Measurements from ENCODE around the gene MASP1. TPM values are rescaled to one million over a fixed set of nuclear protein-coding genes. Genes with fewer than 3 reads are reported as not detected.

Gene MASP1
- total RNA-seq, 1 experiment from 2014 or later, result 1.0 TPM

GRCh38 chr3:187210091-187210490, 81.4 kb downstream of the MASP1 start:
- H3K27ac Mint-ChIP-seq, result peak overlapping the region in 2 of 3 experiments; percentile 15 to 20; a peak in 2 of 7 replicates
- H3K27me3 Mint-ChIP-seq (ENCODE audit: low read depth), result peaks cover 4% of the 10 kb centered on the region

More at GRCh38 chr3:187210091-187210490, 81.4 kb downstream of the MASP1 start:
- Histone ChIP-seq H3K9ac (ENCODE audit: extremely low read depth, insufficient read length, low read length) (no peak overlapping the region), H2BK15ac (ENCODE audit: low read depth, low read length) (no peak overlapping the region), H3K23me2 (ENCODE audit: insufficient read length, low read depth, low read length, poor library complexity, severe bottlenecking) (no peaks in the 10 kb centered on the region), H2BK5ac (ENCODE audit: insufficient read length, low read length) (no peak overlapping the region), H3K14ac (ENCODE audit: insufficient read depth, low read length) (no peak overlapping the region), H3K27ac (ENCODE audit: insufficient read length, low read depth, low read length) (peak overlapping the region; percentile 8), H3K4ac (ENCODE audit: low read depth, low read length) (no peak overlapping the region), H4K91ac (ENCODE audit: insufficient read length, low read depth, low read length) (no peak overlapping the region), H2AK5ac (ENCODE audit: insufficient read length, low read length) (no peak overlapping the region), H2BK12ac (ENCODE audit: insufficient read length, low read depth, low read length) (no peak overlapping the region), H3K18ac (ENCODE audit: insufficient read length, low read depth, low read length) (no peak overlapping the region), H2BK120ac (ENCODE audit: low read depth, low read length, poor library complexity, severe bottlenecking) (no peak overlapping the region), H3K9me3 (ENCODE audit: control insufficient read depth, low read depth, low read length) (peaks cover 23% of the 10 kb centered on the region), H3K27me3 (ENCODE audit: insufficient read depth, low read length) (no peaks in the 10 kb centered on the region), H2AFZ (ENCODE audit: low read length) (no peak overlapping the region), H4K20me1 (ENCODE audit: control insufficient read depth, insufficient read depth, insufficient read length) (no peaks in the 10 kb centered on the region), H3K4me1 (ENCODE audit: insufficient read depth, low read length) (peaks cover 8% of the 10 kb centered on the region; the same call in 1 of the 2 replicates), H3T11ph (ENCODE audit: low read length) (no peak overlapping the region), H4K5ac (ENCODE audit: insufficient read length, low read depth, low read length) (no peak overlapping the region), H3K79me1 (ENCODE audit: insufficient read depth, low read depth, low read length, poor library complexity, severe bottlenecking) (no peaks in the 10 kb centered on the region), H4K8ac (replicated peaks; ENCODE audit: insufficient read length, low read depth, low read length) (no peak overlapping the region), H3K4me2 (ENCODE audit: insufficient read depth, insufficient read length, low read length) (no peak overlapping the region), H2BK20ac (ENCODE audit: low read depth, low read length, poor library complexity, severe bottlenecking) (no peak overlapping the region), H3K79me2 (ENCODE audit: insufficient read depth, low read length) (no peaks in the 10 kb centered on the region), H3K23ac (ENCODE audit: insufficient read length, low read depth, low read length) (no peak overlapping the region), H3K56ac (ENCODE audit: insufficient read length, low read depth, low read length) (no peak overlapping the region)
- no peak for TF ChIP-seq CTCF (conservative IDR thresholded peaks at IDR 0.05)
- peaks cover 21 to 26% of the 10 kb centered on the region in 2 experiments for H3K9me3 Mint-ChIP-seq
- H3K4me1 Mint-ChIP-seq, result peaks cover 16 to 27% of the 10 kb centered on the region in 2 experiments
- H3K36me3 Mint-ChIP-seq (ENCODE audit: insufficient read depth in 1 of 3, low read depth in 3 of 3), result peaks cover 9 to 29% (median 25%) of the 10 kb centered on the region in 3 experiments
- no peak overlapping the region for H3K4me3 Mint-ChIP-seq
- DNase-seq, result no peak
- no CpG with 5 or more reads among the region's 1 CpG for WGBS (ENCODE audit: extremely low coverage, insufficient read length, low lambda C conversion rate)

Measured in H9 (cell line).